HEK293T (cell line): Measurements from ENCODE around the gene CAPZB.

Source experiments
- CTCF ChIA-PET: fragments of 350-600 bp; formaldehyde crosslinking; extraction: SDS; loops from one replicate; lab custom pipeline; 2021; ENCODE audit warnings: antibody characterized with exemption, inconsistent platforms; lab: Yijun Ruan, JAX
- POLR2A ChIA-PET: fragments of 350-600 bp; formaldehyde crosslinking; extraction: SDS; loops from one replicate; lab custom pipeline; 2020; ENCODE audit warnings: antibody characterized with exemption, inconsistent platforms; lab: Yijun Ruan, JAX
- DNase-seq: peaks from one replicate; pipeline ENCODE4 v3.0.0; 2012; ENCODE audit warnings: mixed read lengths; ENCODE audit errors: extremely low spot score
- ARNT ChIP-seq: fragments of 450-650 bp; IDR thresholded peaks from 2 replicates; pipeline ENCODE4 v1.6.1; 2017; ENCODE audit warnings: mild to moderate bottlenecking
- BHLHE40 ChIP-seq: fragments of 450-650 bp; IDR thresholded peaks from 2 replicates; pipeline ENCODE4 v1.6.1; 2016; ENCODE audit warnings: mild to moderate bottlenecking, moderate library complexity, borderline replicate concordance
- CTBP1 ChIP-seq: fragments of 450-650 bp; IDR thresholded peaks from 2 replicates; pipeline ENCODE4 v1.6.1; 2016; ENCODE audit warnings: borderline replicate concordance
- ELF4 ChIP-seq: fragments of 450-650 bp; IDR thresholded peaks from 2 replicates; pipeline ENCODE4 v1.6.1; 2017; ENCODE audit warnings: antibody characterized with exemption
- FOXA1 ChIP-seq: fragments of 450-650 bp; IDR thresholded peaks from 2 replicates; pipeline ENCODE4 v1.6.1; 2016; ENCODE audit warnings: mild to moderate bottlenecking
- FOXK2 ChIP-seq: fragments of 450-650 bp; IDR thresholded peaks from 2 replicates; pipeline ENCODE4 v1.6.1; 2016; ENCODE audit warnings: mild to moderate bottlenecking
- FOXM1 ChIP-seq: fragments of 450-650 bp; IDR thresholded peaks from 2 replicates; pipeline ENCODE4 v1.6.1; 2017; ENCODE audit warnings: mild to moderate bottlenecking, borderline replicate concordance
- HDGF ChIP-seq: fragments of 450-650 bp; IDR thresholded peaks from 2 replicates; pipeline ENCODE4 v1.6.1; 2017; ENCODE audit warnings: antibody characterized with exemption, borderline replicate concordance
- L3MBTL2 ChIP-seq: fragments of 450-650 bp; conservative IDR thresholded peaks from 2 replicates; pipeline ENCODE4 v1.6.1; 2016; ENCODE audit warnings: mild to moderate bottlenecking
- LEF1 ChIP-seq: fragments of 450-650 bp; IDR thresholded peaks from 2 replicates; pipeline ENCODE4 v1.6.1; 2017; ENCODE audit warnings: mild to moderate bottlenecking, borderline replicate concordance
- NFRKB ChIP-seq: fragments of 450-650 bp; IDR thresholded peaks from 2 replicates; pipeline ENCODE4 v1.6.1; 2016; ENCODE audit warnings: mild to moderate bottlenecking, moderate library complexity
- PKNOX1 ChIP-seq: fragments of 450-650 bp; IDR thresholded peaks from 2 replicates; pipeline ENCODE4 v1.6.1; 2016
- SP1 ChIP-seq: fragments of 450-650 bp; IDR thresholded peaks from 2 replicates; pipeline ENCODE4 v1.6.1; 2017
- SUZ12 ChIP-seq: fragments of 450-650 bp; IDR thresholded peaks from 2 replicates; pipeline ENCODE4 v1.6.1; 2016; ENCODE audit warnings: mild to moderate bottlenecking
- TARDBP ChIP-seq: fragments of 450-650 bp; IDR thresholded peaks from 2 replicates; pipeline ENCODE4 v1.6.1; 2016
- ZNF384 ChIP-seq: fragments of 450-650 bp; IDR thresholded peaks from 2 replicates; pipeline ENCODE4 v1.6.1; 2016

The CAPZB gene

DNA sequence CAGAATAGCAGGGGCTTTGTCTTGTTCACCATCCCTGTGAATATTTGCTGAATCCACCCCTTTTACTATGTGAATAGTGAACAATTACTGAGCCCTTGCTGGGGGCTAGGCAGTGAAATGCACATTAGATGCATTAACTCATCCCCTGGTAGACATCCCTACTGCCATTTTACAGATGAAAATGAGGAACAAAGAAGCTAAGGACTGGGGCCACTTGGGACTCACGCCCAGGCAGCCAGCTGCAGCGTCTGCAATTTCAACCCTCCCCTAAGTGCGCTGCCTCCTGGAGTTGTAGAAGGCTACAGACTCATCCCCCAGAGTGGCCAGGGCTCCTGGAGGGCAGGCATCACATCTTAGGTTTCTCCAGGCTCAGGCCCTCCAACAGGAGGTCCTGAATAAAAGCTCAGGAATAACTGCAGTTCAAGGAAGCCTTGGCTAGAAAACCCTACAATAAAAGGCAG, 31.6 kb downstream of the CAPZB start:
- ChIA-PET POLR2A (no interaction called here), CTCF (no interaction called here)
- no peak for TF ChIP-seq L3MBTL2
- TF ChIP-seq FOXK2 = no peak
- TF ChIP-seq SUZ12 = no peak
- TF ChIP-seq PKNOX1 = no peak
- TF ChIP-seq FOXA1 = no peak
- no peak for TF ChIP-seq NFRKB
- no peak for TF ChIP-seq SP1
- TF ChIP-seq BHLHE40 = no peak
- TF ChIP-seq TARDBP = no peak
- no peak for TF ChIP-seq ELF4
- no peak for TF ChIP-seq FOXM1
- no peak for TF ChIP-seq ARNT
- no peak for TF ChIP-seq ZNF384
- TF ChIP-seq LEF1 = no peak
- no peak for TF ChIP-seq HDGF
- no peak for TF ChIP-seq CTBP1
- DNase-seq = no peak

- TF ChIP-seq SP1 = no peak
- TF ChIP-seq BHLHE40 = no peak
- TF ChIP-seq FOXA1 = no peak
- no peak for TF ChIP-seq HDGF
- TF ChIP-seq FOXK2 = no peak
- no peak for TF ChIP-seq FOXM1
- no peak for TF ChIP-seq ARNT
- no peak for TF ChIP-seq CTBP1
- no peak for DNase-seq
- ChIA-PET CTCF (no interaction called here), POLR2A (no interaction called here)
Measured at GRCh38 chr1:19452221-19452663, 33.1 kb downstream of the CAPZB start.

- CTCF ChIA-PET = no interaction called here
Measured at GRCh38 chr1:19450811-19451515, 34.4 kb downstream of the CAPZB start.

GRCh38 chr1:19449454-19450228, 35.7 kb downstream of the CAPZB start:
- no peak for DNase-seq
- ChIA-PET CTCF (no interaction called here), POLR2A (no interaction called here)
- TF ChIP-seq ELF4 (no peak), FOXA1 (no peak), NFRKB (no peak), TARDBP (no peak), ARNT (no peak), FOXK2 (no peak), ZNF384 (no peak), BHLHE40 (no peak), LEF1 (no peak), SUZ12 (no peak), L3MBTL2 (no peak), FOXM1 (no peak), PKNOX1 (no peak), HDGF (no peak), SP1 (no peak)

More at GRCh38 chr1:19450811-19451515, 34.4 kb downstream of the CAPZB start:
- no peak for TF ChIP-seq SUZ12
- TF ChIP-seq L3MBTL2 = no peak
- no peak for TF ChIP-seq ZNF384
- no peak for TF ChIP-seq SP1
- no peak for TF ChIP-seq PKNOX1
- TF ChIP-seq TARDBP = no peak
- no peak for TF ChIP-seq BHLHE40
- TF ChIP-seq FOXK2 = no peak
- no peak for DNase-seq
- POLR2A ChIA-PET = no interaction called here

DNA sequence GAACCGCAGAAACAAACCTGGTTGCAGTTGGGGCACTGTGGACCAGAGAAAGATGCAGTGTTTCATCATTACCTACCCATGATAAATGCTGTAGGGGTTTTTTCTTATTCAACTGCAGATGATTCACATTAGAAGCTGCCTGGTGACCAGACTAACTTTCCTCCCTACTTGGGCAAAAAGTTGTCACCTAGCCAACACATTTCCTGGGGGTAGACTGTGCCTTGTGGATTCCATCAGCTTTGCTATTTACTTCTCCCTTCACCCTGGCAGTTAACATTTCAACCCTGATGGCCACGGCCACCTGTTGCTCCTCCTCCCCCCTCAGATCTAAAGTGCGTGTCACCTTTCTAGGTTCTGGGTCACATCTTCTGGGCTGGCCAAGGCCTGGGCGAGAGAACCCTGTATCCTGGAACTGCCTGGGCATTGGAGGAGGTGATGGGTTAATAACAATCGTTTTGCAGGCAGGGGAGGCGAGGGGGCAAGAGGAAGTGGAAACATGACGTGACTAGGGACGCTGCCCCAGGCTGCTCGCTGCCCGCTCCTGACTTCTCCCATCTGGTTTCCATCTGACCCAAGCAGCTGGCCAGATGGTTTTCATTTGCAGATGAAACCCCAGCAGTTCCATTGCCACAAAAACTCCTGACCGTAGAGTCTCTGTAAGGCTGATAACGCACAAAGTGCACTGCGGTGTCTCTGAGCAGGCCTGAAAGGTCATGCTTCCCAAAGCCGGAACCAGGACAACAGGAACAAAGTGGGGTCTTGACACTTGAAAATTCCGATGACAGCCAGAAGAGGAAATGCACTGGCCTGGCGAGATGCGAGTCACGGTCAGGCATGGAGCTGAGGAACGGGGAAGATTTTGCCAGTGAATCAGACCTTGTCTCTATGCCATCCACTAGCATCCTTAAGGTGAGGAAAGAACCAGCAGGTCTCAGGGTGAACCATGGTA, 36.6 kb downstream of the CAPZB start:
- ChIA-PET CTCF (no interaction called here), POLR2A (no interaction called here)
- TF ChIP-seq ARNT = no peak
- no peak for TF ChIP-seq L3MBTL2
- TF ChIP-seq SUZ12 = no peak
- no peak for TF ChIP-seq HDGF
- no peak for TF ChIP-seq CTBP1
- TF ChIP-seq FOXK2 = no peak
- TF ChIP-seq ZNF384 = no peak
- no peak for DNase-seq
